GM19468 (cell line): ENCODE data around the gene EYS.

Source experiments
- ATAC-seq: cut with Tn5 transposase; IDR thresholded peaks from one replicate; pipeline ENCODE4 v1.9.1; 2021; ENCODE audit warnings: mild to moderate bottlenecking, moderate library complexity, moderate number of reproducible peaks; ENCODE audit not compliant: unreplicated experiment; ENCODE audit errors: extremely low read depth

Gene EYS

DNA sequence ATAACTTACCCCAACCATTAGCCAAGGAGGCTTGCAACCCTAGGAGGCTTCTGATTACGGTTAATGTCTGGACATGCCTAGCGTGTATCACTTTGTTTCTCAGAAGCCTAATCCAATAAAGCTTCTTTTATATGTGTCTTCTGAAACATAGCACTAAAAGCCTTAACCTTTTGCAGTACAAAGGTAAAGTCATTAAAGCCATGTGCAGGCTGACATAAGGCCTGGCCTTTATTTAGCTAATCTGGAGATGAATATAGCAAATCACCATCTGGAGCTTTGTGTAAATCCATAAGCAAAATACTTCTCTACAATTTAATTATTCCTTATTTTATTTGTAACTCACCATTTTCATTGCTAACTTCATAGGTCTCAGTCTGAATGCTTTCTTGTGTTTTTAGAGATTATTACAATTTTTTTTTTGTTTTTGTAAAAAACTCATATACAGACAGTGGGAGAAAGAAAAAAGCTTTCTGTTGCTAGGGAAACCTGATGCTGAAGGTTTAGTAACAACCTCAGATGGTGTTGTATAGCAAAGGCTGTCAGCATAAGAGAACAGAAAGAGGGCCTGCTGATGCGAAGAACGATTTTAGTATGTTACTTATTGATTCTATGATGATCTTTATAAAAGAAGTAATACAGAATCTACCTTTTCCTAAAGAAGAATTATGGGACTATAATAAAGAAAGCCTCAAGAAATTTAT lies at the start of gene EYS:
EYS (minus strand) TSS at position 101 of the 701 bp plus-strand sequence. CDS start 211,816 bp downstream, outside the sequence.
- no peak for ATAC-seq

DNA sequence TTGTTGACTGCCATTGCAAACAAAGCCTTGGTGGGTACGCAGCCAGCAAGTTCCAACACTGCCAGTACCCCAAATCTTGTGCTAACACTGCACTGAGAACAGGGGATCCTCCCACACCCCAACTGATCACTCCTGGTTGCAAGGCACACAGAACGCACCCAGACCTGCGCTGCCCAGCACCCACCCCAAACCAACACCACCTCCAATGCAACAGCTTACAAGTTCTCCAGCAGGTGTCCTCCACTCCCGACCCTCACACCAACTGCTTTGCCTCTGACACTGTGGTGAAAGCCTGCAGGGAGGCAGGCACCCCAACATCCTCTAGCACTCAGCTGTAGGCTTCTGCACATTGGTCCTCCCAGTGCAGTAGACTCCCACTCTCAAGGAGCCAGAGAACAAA lies 39.3 kb upstream of the EYS start:
- no peak for ATAC-seq

DNA sequence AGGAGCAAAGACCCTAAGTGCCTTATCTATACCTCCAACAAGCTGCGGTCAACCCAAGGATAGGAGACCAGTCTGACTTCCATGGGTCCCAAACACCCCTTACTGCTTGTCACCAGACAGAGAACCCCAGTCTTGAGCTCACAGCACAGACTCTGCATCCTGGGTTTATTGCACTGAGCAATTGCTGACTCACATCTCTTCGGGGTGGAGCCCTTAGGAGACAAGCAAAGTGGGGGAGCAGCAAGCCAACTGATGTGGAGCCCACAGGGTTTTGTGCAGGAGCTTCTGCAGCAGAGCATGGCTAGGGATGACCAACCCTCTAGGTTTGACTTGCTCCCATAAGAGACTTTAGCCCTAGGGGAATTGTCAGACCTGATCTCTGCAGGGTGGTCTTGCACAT lies 38.6 kb upstream of the EYS start:
- no peak for ATAC-seq

DNA sequence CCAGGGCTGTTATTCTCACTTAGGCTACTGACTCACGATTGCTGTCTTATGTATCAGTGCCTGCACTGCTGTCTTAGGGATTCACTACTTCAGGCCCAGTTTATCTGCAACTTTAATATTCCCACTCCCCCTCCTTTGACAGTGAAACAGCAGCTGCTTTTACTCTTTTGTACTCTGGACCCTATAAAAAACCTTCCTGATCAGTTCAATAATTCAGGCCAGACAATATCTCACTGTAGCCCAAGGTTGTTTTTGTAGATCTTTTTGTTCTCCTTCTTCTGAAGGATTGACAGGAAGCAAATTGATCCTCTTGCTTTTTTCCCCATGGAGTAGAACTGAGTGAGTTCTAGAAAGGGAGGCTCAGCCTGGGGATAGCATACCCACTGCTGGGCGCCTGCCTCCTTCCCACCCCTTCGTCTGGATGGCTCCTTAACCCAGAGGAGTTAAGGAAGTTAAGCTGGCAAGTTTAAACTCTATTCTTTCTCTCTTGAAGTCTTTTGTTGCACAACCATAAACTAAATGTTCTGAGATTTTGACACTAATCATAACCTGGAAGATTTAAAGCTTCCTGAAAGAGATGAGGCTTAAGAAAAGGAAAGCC lies 22.0 kb upstream of the EYS start:
- no peak for ATAC-seq

DNA sequence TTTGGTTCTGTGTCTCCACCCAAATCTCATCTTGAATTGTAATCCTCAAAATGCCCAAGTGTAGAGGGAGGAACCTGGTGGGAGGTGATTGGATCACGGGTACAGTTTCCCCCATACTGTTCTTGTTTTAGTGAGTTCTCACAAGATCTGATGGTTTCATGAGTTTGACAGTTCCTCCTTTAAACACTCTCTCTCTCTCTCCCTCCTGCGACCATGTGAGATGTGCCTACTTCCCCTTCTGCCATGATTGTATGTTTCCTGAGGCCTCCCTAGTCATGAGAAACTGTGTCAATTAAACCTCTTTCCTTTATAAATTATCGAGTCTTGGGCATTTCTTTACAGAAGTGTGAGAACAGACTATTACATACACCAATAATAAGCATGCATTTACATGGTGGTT lies 12.1 kb upstream of the EYS start:
- no peak for ATAC-seq

DNA sequence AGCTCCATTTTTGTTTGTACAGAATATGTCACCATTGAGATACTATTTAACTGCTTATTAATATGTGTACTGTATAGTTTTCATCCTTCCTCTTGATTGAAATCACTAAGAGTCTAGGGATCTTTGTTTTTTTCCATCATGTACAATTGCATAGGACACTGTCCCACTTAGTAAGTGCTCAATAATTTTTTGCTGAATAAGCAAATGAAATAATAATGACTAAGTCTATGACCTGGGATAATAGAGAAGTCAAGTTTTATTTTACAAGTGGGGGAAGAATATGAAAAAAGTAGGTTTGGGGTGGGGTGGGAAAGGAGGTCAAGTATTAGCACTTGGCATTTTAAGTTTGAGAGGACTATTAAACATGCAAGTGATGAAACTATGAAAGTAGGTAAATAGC lies 4.5 kb upstream of the EYS start:
- no peak for ATAC-seq

DNA sequence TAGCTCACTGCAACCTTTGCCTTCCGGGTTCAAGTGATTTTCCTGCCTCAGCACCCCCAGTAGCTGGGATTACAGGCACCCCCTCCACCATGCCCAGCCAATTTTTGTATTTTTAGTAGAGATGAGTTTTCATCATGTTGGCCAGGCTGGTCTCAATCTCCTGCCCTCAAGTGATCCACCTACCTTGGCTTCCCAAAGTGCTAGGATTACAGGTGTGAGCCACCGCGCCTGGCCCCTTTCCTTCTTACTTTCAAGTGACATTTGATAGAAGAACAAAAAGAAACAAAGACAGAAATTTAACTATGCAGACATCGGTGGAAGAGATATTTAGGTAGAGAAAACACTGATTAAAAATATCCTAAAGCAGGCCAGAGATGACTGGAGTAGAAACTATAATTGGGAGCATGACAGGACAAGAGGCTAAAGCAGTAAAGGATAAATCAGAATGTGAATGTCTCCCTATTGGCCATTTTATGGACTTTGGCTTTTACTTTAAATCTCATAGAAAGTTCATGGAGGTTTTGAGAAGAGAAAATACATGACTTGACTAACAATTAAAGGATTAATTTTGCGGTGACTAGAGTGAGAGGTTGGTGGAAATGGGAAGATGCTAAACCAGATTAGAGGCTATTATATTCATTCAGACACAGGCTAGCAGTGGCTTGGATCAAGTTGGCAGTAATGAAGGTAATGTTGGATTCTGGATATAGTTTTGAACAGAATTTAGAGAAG lies 2.2 kb upstream of the EYS start:
- ATAC-seq: no peak

DNA sequence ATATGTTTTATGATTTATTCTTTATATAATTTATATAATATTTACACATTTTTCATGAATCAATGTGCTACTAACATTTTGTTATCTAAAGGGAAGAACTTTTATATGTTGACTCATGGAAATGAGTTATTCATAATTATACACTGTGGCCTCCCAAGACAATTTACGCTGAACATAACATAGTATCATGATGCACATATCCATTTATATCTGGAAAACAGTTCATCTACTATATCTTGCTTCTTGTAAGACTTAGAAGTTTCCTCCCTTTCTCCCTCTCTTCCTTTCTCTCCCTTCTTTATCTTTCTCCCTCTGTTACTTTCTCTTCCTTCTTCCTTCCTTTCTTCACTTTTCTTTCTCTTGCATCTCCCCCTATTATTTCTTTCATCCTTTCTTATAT lies 1.1 kb upstream of the EYS start:
- no peak for ATAC-seq

DNA sequence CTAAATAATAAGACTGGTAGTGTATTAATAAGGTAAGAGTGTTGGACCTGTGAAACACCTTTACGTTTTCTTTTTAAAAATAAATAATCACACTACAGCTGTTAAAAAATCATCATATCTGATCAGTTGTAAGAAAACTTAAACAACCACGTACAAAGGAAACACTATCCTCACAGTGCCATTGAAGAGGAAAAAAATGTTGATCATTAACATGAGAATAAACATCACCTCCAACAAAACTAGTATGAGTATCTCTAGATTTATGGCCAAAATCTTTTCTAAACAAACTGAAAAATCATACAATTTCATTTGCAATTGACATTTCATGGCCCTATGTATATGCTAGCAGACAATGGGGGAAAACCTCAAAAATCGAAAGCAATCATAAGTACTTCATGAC lies 590 bp downstream of the EYS start:
- ATAC-seq: no peak

DNA sequence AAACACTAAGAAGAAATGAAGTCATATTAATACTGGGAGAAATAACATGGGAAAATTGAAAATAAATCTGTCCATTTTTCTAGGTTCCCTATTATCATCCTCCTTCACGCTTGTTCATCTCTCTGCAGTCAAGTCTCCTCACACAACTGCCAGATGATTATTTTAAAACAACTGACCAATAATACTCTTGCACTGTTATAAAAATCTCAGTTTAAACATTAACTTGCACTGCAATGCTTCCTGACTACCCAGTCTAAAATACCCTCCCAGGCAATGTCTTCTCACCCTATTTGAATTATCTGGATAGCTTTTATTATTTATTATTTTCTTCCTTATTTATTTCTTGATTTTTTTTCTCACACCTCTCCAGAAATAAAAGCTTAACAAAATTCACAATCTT lies 5.7 kb downstream of the EYS start:
- no peak for ATAC-seq

DNA sequence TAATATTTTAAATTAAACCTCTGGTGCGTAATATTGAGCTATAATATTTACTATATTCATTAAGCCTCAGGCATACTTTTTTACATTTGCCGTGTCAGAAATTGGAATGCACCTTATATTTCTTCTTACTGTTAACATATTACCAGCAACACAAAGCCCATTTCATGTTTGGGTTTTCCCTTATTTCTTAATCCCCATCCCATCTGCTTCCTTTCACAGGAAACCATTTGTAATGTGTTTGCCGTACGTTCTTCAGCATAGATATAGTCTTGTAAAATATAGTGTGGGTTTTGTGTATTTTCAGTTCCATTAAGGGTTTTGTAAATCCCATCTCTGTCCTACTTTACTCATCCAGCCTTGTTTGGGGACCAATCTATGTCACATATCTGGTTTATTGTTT lies 6.5 kb downstream of the EYS start:
- no peak for ATAC-seq

DNA sequence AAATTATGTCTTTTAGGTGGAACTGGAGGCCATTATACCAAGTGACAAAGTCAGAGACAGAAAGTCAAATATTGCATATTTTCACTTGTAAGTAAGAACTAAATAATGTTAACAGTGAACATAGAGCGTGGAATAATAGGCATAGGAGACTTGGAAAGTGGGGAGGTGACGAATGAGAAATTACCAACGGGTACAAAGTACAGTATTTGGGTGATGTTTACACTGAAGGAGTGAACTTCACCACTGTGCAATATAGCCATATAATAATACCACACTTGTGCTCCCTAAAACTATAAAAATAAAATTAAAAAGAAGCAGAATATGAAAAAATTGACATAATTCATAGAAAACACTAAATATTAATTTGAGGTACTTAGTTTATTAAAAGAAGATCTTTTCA lies 14.9 kb downstream of the EYS start:
- no peak for ATAC-seq

DNA sequence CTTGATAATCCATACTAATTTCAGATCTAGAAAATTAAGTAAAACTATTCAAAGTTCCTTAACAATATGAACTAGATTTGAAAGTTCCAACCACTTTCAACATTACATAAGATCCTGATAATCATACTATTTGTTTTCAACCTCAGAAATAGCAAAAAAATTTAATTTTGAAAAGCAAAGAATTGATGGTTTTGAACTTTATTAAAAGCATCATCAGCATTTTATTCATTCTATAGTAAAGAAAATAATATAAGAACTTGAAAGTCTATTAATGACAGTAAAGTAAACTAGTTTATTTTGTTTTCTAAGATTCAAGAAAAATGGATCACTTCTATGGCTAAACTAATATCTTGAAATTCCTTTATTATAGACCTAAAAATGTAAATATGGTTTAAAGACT lies 26.8 kb downstream of the EYS start:
- no peak for ATAC-seq

DNA sequence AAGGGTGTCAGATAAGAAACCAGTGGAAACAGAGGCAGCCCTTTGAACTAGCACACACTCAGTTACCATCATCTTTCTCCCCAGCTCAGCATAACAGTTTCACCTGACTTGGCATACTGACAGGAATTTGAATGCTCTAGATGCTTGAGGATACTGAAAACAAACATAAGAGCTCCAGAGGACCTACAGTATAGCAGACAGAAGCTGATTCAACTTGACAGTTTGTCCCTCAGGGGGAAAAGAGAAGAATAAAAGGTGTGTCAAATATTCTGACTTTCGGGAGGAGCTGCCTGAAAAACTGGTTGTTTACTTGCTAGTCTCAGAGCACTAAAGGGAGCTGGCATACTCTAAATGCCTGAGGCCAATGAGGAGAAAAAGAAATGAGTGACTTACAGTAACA lies 35.1 kb downstream of the EYS start:
- ATAC-seq: no peak

DNA sequence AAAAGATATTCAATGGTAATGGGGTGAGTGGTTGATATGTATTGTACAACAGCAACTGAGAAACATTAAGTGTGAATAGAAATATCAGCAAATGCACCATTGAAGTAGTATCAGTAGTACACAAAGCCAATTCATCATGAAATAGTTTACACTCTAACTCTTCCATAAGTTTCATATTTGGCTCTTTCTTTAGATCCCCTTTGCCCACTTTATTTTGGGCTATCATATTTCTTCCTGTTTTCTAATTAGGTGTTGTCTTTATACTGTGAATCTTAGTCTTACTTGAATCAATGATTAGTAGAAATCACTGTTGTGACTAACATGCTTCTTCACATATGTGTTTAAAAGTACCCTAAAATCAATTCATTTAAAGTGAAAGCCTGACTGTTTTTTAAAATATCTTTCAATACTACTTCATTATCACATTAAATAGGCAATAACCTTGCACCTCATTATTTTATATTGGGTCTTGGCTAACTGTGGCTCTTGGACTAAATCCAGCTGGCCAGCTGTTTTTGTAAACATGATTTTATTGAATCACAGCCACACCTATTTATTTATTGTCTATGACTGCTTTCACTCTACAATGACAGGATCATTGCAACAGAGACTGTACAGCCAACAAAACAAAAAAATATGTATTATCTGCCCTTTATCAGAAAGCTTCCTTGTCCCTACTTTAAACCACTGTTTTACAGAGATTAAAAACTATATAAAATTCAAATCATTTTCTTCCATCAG lies 38.9 kb downstream of the EYS start:
- no peak for ATAC-seq

DNA sequence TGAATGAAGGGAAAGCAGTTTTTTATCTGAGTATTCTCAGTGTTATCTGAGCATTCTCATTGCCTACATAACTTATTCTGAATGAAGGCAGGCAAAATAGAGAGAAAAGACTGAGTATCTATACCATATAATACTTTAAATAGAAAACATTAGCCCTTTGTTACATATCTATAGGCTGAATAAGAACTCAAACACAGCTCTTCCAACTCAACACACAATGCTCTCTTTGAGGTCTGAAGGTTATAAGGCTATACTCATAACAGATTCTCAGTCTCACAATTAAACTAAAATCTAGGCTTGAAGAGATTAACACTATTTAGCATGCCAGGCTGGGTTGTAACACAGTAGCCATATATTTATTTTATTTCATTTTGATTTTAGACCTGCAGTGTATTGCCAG lies 56.9 kb downstream of the EYS start:
- no peak for ATAC-seq

DNA sequence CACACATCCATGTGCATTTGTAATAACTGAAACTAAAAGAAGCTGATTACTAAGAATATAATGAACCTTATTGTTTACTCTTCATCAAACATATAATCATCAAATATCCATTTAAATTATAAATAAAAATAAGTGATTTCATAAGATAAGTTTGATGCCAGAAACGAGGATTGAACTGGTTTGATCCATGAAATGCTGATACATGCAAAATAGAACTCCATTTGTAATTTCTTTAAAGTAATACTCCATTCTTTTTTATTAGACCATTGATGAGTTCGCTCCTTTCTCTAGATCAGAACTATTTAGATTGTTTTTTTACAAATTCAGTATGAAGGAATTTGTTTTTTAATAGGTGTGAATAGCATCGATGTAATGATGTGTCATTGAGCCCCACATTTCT lies 57.6 kb downstream of the EYS start:
- no peak for ATAC-seq

DNA sequence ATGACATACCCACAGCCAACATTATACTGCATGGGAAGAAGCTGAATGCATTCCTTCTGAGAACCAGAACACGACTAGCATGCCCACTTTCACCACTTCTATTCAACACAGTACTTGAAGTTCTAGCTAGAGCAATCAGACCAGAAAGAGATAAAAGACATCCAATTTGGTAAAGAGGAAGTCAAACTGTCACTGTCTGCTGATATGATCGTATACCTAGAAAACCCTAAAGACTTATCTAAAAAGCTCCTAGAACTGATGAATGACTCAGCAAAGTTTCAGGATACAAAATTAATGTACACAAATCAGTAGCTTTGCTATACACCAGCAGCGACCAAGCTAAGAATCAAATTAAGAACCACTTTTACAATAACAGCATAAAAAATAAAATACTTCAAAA lies 60.5 kb downstream of the EYS start:
- no peak for ATAC-seq

DNA sequence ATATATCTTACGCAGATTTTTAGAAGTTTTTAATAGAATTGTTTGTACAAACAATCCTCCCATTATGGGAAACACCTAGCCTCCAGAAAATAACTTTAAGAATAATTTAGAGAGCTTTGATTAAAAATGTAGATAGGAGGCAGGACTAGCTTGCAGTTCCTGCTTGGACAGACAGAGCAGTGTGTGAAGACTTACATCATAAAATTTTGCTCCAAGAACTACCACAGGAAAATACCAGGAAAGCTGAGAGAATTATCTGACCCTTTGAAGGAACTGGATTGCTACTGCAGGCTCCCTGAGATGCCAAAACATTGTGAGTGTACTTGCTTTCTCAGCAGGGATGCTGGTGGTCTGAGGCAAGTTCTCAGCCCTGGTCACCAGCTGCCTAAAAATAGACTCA lies 64.2 kb downstream of the EYS start:
- no peak for ATAC-seq

DNA sequence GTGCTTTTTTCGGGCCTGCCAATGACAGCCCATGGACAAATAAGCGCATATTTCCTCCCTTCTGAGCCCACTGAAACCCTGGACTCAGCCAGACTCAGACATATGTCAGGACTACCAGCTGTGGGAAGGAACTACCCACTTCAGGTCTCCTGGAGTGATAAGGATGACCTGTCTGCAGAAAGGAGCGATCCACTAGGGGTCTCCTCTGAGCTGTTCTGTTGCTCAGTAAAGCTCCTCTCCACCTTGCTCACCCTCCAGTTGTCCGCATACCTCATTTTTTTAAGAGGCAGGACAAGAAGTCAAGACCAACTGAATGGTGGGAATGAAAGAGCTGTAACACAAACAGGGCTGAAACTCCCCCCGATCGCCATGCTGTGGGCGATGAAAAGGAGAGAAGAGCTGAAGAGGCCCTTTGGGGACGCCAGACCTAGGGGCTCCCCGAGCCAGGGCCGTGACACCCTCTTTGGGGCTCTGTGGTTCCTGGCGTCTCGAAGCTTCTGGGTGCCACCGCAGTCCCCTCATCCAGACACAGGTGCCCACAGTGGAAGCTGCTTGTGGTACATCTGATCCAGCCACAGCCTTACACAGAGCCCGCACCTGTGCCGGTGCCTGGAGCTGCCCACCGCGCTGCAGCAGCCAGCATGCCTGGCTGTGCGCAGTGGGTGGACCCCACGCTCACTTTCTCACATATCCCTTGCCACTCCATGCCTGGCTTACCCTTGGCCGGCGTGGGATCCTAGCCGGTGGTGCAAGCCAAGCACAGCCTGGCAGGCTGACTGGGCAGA lies 68.8 kb downstream of the EYS start:
- no peak for ATAC-seq
